ENCODE results near the gene OMP. TPM values are rescaled to one million over a fixed set of nuclear protein-coding genes. Genes with fewer than 3 reads are reported as not detected.

The OMP gene
- polyA plus RNA-seq, 3 donors = 0.17 to 1.1 (median 0.36) TPM

DNA sequence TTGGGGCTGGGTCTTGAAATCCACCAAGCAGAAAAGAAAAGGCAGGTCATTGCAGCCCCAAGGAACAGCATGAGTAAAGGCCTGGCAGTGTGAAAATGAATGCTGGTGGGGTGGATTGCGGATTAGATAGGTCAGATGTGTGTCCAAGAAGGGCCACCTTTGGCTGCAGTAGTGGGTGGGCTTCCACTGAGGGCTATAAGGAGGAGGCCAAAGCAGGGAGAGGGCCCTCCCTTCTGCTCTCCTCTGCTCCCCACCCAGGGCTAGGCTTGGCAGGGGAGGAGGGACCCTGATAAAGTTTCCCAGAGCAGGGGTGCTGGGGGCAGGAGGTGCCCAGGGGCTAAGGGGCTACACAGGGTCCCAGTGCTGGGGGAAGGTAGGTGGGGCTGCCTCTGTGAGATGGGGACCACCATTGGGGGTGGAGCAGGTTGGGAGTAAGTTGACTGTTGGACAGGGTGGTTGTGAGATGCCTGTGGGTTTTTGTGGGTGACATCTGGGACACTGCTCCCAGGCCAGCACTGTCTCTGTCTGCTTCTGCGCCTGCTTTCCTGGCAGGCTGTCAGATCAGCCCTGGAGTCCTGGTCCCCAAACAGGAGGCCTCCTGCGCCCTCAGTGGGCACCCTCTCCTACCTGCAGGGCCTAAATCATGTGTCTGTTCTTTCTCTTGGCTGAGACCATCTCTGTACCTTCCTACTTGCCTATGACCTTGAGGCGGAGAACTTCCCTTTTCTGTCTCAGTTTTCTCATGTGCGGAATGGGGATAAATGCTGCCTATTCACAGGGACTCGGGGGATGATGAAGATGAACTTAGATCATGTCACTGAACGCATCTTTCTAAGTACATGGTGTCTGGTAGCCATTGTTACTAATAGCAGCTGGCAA is 33.9 kb upstream of the OMP start:
- no peak for DNase-seq

DNA sequence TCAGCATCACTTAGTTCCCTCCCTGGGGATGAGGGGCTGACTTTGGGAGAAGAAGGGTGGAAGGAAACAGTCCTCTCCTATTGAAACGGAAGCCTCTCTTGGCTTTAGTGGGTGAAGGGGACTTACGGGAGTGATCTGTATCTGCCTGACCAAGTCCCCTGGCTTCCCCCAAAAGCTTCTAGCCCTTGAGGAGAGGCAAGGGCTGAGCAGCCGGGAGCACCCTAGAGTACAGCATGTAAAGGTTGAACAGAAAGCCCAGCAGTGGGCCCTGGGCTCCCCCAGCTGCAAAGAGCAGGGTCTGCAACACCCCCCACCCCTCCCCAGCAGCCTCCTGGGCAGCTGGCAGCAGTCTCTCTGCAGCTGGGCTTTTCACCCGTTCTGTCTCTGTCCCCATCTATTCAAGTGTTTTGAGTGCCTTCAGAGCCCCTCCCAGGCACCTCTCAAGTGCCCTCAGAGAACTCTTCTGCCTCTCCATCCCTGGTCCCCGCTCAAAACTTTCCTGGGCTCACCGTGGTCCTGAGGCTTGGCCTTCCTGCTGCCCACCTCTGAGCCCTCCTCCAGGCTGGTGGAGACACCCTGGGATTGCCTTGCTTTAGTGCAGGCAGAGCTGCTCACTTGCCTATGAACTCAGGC is 33.2 kb upstream of the OMP start:
- DNase-seq = no peak

DNA sequence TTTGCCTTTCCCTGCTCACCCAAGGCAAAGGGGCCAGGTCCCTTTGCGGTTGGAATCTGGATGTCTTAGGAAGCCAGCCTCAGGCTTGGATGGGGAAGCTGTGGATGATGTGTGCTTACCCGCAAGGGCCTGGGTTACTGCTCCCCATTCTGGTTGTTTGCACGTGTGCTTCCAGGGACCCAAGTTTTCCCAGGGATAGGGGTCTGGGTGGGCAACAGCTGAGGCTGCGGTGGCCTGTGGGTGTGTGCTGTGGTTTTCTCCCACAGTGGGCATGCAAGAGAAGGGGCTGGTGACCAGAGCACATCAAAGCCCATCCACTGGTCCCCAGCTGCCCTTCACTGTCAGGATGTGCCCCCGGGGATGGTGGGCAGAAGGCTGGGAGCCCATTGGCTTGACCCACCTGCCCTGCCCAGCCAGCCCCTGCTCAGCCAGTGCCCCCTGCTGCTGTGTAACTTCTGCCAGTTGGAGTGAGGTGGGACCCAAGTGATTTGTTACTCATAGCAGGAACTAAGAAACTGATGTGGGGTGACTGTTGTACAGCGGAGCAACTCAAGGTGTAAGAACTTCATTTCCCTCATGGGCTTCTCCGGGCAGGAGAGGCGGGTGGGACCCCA is 32.6 kb upstream of the OMP start:
- DNase-seq = no peak

DNA sequence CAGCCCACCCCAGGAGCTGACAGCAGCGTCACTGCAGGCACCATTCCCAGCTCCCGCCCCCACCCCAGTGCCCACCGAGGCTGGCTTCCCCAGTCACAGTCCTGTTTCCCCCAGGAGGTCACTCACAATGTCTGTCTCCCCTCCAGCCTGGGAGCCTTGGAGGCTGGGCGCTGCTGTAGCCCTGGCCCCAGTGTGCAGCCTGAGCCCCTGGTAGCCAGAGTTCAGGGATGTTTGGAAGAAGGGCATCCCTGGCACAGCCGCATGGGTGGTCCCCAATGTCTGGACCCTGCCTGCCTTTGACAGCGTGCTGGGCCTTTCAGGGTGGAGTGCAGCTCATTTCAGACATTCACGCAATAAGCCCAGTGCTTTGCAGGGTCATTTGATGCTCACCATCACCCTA is 31.6 kb upstream of the OMP start:
- DNase-seq = no peak

GRCh38 chr11:77071671-77072605 is 30.7 kb upstream of the OMP start:
- DNase-seq = no peak

GRCh38 chr11:77072851-77073327 is 29.8 kb upstream of the OMP start:
- no peak for DNase-seq

GRCh38 chr11:77073328-77074001 is 29.2 kb upstream of the OMP start:
- peak; percentile 78 for DNase-seq

GRCh38 chr11:77074205-77074604 is 28.4 kb upstream of the OMP start:
- no peak for DNase-seq

- no peak for DNase-seq
Observed at GRCh38 chr11:77074626-77075221, 27.9 kb upstream of the OMP start.

- no peak for DNase-seq
Observed at GRCh38 chr11:77075425-77075905, 27.2 kb upstream of the OMP start.

- DNase-seq = no peak
Observed at GRCh38 chr11:77079666-77080065, 23.0 kb upstream of the OMP start.

- no peak for DNase-seq
Observed at GRCh38 chr11:77080643-77081210, 21.9 kb upstream of the OMP start.

GRCh38 chr11:77081381-77081851 is 21.2 kb upstream of the OMP start:
- no peak for DNase-seq

DNA sequence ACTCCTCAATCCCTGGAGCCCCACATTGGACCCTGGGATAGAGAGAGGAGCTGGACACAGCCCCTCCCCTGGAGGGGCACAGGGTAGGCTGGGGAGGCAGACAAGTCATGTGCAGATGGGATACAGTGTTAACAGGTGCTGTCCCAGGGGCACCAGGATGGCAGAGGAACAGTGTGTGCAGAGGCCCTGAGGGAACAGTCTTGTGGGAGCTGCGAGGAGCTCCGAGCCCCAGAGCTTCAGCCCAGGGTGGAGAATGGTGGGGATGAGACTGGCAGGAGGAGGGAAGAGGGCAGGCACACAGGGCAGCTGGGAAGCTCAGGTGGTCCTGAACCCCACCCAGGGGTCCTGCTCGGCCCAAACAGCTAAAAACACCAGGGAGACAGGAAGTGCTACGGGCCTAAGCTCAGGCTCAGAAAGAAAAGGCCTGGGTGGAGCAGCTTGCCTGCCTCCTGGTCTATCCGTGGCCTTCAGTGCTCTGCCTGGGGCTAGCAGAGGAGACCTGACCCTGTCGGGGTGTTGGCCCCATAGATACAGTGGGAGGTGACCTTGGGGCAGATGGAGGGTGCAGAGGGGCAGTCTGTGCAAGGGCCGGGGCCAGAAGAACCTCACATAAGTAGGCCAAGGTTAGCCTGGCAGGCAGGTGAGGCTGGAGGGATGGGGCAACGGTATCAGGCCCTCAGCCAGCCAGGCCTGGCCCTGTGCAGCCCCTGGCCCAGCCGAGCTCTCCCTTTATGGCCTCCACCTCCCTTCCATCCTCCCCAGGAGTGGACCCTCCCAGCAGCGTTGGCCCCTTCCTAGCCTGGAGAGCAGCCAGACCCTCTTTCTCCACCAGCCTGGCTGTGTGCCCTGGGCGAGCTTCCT is 20.4 kb upstream of the OMP start:
- DNase-seq = no peak

GRCh38 chr11:77082838-77083565 is 19.6 kb upstream of the OMP start:
- DNase-seq = no peak

GRCh38 chr11:77083566-77084245 is 18.9 kb upstream of the OMP start:
- DNase-seq = no peak

GRCh38 chr11:77084581-77085191 is 18.0 kb upstream of the OMP start:
- DNase-seq = no peak
